ENCODE data around the gene SYPL2. TPM values are rescaled to one million over a fixed set of nuclear protein-coding genes. Genes with fewer than 3 reads are reported as not detected.

SYPL2 gene
- total RNA-seq, 1 donor = not detected

DNA sequence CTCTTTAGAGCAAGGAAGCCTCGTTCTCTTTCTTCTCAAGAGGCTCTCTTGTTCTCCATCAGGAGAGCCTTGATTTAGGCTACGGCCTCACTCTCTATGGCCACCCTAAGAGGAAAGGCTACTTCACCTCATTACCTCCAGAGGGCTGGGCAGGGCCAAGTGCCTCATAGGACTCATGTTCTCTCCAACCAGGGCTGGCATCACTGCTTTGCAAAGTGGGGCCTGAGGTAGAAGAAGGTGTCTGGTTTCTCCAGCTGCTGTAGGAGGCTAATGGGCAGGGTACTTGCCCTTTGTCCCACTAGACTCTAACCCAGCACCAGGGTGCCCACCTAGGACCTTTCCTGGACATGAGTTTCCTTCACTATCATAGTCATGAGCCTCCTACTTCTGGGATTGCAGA, 15.3 kb downstream of the SYPL2 start:
- Histone ChIP-seq H3K9me3 (ENCODE audit: low read depth, low read length) (no peaks in the 10 kb centered on the region), H3K27me3 (ENCODE audit: insufficient read depth, low read length) (peaks cover 19% of the 10 kb centered on the region), H3K4me3 (ENCODE audit: low read length) (no peak overlapping the region), H3K4me1 (ENCODE audit: insufficient read depth, low read length) (peaks cover 28% of the 10 kb centered on the region)

DNA sequence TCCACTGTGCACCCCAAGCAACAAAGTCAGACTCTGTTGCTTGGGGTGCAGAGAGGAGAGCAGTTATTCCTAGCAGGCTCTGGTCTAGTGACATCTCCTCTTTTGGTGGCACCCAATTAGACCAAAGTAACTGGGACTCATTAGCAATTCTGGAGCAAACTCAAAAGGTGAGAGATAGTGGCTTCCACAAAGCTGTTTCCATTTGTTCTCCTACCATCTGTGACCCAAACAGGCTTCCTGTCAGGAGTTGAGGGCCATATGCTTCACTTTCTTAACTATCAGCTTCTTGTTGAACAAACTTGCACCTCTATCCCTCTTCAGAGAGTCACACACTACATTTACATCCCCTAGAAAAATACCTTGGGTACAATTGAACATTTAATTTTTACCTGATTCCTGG, 15.9 kb downstream of the SYPL2 start:
- peaks cover 15% of the 10 kb centered on the region for H3K27me3 ChIP-seq (ENCODE audit: insufficient read depth, low read length)
- H3K9me3 ChIP-seq (ENCODE audit: low read depth, low read length) = no peaks in the 10 kb centered on the region
- H3K4me1 ChIP-seq (ENCODE audit: insufficient read depth, low read length) = peaks cover 28% of the 10 kb centered on the region
- H3K4me3 ChIP-seq (ENCODE audit: low read length) = no peak overlapping the region

DNA sequence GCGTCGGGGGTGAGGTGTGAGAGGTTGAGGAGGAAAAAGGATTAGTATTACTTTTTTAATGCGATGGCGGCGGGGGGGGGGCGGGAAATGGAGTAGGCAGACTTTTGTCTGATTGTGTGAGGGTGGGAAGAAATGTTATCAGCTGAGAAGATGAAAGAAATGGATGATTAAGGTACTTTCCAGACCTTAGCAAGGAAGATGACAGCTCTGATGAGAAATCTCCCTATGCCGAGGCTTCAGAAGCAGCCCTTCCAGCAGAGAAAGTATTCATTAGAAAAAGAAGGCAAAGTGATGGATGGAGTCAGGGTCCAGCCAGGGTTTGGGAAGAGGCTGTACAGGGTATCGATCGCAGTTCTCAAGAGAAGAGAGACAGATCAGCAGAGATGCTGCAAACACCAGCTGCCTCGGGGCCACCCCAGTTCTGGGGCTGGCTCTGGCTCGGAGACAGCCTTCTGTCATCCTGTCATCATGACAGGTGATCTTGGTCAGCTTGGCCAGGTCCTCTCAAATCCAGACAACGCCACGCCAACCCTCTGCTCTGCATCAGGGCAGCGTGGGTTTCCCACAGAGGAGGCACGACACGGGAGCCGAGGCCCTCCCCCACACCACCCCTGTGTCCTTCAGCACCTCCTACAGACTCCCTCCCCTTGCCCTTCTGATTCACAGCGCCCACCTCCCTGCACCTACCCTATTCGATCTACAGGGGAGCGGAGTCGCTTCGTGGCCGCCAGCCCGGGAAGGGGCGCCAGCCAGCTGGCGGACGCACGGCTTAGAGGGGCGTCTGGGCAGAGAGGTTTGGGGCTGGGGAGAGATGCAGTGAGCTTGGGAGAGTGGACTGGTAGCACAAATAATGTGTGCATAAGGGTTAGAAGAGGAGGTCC, 16.7 kb downstream of the SYPL2 start:
- Histone ChIP-seq H3K9me3 (ENCODE audit: low read depth, low read length) (no peaks in the 10 kb centered on the region), H3K4me1 (ENCODE audit: insufficient read depth, low read length) (peaks cover 23% of the 10 kb centered on the region), H3K4me3 (ENCODE audit: low read length) (peak overlapping the region; percentile 57), H3K27me3 (ENCODE audit: insufficient read depth, low read length) (peaks cover 11% of the 10 kb centered on the region)

DNA sequence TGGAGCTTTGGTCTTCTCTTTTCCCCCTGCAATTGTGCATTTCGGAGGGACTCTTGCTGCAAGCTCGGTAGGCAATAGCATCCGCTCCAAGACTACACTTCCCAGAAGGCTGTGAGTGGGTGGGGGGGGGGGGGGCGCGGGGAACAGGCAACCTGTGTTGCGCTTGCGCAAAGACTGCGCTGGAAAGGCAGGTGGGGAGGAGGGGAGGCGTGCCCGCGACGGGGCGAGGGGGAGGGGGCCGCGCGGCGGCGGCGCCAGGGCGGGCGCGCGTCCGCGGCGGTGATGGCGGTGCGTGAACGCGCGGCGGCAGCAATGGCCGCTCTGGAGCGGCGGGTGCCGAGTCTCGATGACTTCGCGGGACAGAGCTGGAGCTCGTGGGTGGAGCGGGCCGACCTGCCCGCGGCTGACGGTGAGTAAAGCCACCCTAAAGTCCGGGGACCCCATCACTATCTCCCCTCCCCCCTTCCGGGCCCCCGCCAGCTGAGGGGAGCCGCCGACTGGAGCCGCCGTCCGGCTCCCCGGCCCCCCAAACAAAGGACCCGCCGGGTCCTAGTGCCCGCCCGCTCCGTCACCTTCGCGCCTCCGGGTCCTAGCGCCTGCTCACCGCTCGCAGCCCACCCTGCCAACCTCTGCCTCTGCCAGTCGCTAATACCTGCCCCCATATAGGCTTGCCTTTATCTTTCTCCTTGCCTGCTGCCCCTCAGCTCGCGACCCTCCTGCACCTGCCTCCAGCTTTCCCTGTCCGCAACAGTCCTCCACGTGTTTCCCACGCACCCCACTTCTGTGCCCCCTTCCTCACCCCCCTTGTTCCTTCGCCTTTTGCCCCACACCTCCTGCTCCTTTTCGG, 17.5 kb downstream of the SYPL2 start, which contains the start of gene ATXN7L2:
Gene ATXN7L2, plus strand, starts transcription at position 234 of the 847 bp plus-strand sequence. Its CDS starts 49 bp downstream, at position 283.
- peaks cover 17% of the 10 kb centered on the region for H3K4me1 ChIP-seq (ENCODE audit: insufficient read depth, low read length)
- peak within 1 kb of the TSS; percentile 57 for H3K4me3 ChIP-seq (ENCODE audit: low read length)
- H3K27me3 ChIP-seq (ENCODE audit: insufficient read depth, low read length) = peaks cover 11% of the 10 kb centered on the region
- no peaks in the 10 kb centered on the region for H3K9me3 ChIP-seq (ENCODE audit: low read depth, low read length)

DNA sequence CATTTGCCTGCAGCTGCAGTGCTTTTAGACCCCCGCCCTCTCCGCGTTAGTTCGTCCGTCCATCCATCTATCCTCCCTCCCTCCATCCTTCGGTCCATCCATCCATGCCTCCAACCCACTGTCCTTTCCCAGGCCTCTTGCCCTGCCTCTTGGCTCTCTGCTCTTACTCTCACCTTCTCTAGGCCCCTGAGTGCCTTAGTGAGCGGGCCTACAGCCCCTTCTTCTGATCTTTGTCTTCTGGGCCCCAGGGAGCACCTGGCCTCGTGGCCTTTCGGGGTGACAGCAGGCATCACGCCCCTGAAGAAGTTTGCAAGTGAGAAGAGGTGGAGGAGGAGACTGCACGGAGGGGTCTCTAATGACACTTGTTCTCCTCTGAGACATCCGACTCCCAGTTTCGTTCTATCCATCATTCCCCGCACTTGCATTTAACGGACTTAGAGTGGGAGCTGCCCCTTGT, 18.2 kb downstream of the SYPL2 start:
- Histone ChIP-seq H3K27me3 (ENCODE audit: insufficient read depth, low read length) (peaks cover 11% of the 10 kb centered on the region), H3K4me3 (ENCODE audit: low read length) (peak overlapping the region; percentile 55), H3K9me3 (ENCODE audit: low read depth, low read length) (no peaks in the 10 kb centered on the region), H3K4me1 (ENCODE audit: insufficient read depth, low read length) (peaks cover 17% of the 10 kb centered on the region)

DNA sequence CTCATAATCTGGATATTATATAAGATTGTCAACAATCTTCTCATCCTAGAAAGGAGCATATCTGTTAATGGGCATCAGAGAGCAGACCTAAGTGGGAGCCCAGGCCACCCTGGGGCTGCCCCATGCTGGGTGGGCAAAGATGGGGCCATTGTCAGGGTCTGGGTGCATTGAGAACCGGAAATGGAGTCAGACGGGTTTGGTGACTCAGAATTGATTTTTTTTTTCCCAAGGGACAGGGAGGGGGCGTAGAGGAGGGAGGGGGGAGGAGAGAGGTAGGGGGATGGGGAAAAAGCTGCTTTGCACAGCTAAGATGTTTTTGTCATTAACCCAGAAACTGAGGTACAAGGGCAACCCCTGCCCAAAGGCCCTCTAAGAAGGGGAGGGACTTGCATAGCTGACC, 18.7 kb downstream of the SYPL2 start:
- H3K4me1 ChIP-seq (ENCODE audit: insufficient read depth, low read length) = peaks cover 17% of the 10 kb centered on the region
- H3K27me3 ChIP-seq (ENCODE audit: insufficient read depth, low read length) = peaks cover 11% of the 10 kb centered on the region
- H3K9me3 ChIP-seq (ENCODE audit: low read depth, low read length) = no peaks in the 10 kb centered on the region
- H3K4me3 ChIP-seq (ENCODE audit: low read length) = no peak overlapping the region

DNA sequence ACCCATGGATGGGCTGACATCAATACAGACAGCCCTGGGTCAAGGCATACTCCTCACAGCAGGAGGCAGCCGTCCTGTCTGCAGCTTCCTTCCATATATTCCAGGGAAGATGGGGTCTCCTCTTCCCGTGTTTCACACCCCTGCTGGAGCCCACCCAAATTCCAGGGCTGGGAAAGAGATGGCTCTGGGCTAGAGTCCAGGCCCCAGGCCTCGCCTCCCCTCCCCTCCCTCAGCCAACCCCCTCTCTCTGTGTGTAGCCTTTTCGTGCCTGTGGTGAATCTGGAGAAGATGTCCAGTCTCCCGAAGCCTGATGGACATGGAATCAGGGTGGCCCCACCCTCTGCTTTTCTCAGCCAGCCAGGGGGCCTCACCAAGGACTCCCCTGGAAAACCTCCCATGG, 20.9 kb downstream of the SYPL2 start:
- Histone ChIP-seq H3K9me3 (ENCODE audit: low read depth, low read length) (no peaks in the 10 kb centered on the region), H3K4me1 (ENCODE audit: insufficient read depth, low read length) (peaks cover 17% of the 10 kb centered on the region), H3K4me3 (ENCODE audit: low read length) (no peak overlapping the region), H3K27me3 (ENCODE audit: insufficient read depth, low read length) (peaks cover under 1% of the 10 kb centered on the region)

DNA sequence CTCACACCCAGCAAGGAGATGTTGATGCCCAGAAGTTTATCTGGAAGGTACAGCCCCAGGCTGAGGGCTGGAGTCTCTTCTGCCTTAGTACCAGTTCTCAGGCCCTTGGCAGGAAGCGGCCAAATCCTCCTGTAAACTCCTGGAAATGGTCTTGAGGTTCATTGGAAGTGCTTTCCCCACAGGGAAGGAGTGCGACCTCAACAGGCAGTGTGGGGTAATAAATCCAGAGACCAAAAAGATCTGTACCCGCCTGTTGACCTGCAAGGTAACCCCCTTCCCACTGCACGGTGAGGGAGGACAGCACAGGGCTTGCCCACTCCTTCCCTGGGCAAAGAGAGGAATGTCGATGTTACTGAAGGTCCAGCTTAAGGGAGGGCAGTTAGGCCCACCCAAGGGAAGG, 21.9 kb downstream of the SYPL2 start:
- H3K4me1 ChIP-seq (ENCODE audit: insufficient read depth, low read length) = peaks cover 13% of the 10 kb centered on the region
- H3K9me3 ChIP-seq (ENCODE audit: low read depth, low read length) = no peaks in the 10 kb centered on the region
- no peaks in the 10 kb centered on the region for H3K27me3 ChIP-seq (ENCODE audit: insufficient read depth, low read length)
- no peak overlapping the region for H3K4me3 ChIP-seq (ENCODE audit: low read length)

DNA sequence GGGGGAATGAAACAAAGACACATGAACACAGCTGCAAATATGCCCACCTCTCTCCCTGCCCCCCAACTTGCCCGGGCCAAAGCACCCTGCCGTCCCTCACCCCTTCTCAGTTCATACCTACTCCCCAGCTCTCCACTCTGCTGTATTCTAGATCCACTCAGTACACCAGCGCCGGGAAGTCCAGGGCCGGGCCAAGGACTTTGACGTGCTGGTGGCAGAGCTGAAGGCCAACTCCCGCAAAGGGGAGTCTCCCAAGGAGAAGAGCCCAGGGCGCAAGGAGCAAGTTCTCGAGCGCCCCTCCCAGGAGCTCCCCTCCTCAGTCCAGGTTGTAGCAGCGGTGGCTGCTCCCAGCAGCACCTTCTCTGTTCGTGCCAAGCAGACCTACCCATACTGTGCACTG, 22.4 kb downstream of the SYPL2 start:
- Histone ChIP-seq H3K9me3 (ENCODE audit: low read depth, low read length) (no peaks in the 10 kb centered on the region), H3K27me3 (ENCODE audit: insufficient read depth, low read length) (no peaks in the 10 kb centered on the region), H3K4me1 (ENCODE audit: insufficient read depth, low read length) (peaks cover 15% of the 10 kb centered on the region), H3K4me3 (ENCODE audit: low read length) (no peak overlapping the region)

DNA sequence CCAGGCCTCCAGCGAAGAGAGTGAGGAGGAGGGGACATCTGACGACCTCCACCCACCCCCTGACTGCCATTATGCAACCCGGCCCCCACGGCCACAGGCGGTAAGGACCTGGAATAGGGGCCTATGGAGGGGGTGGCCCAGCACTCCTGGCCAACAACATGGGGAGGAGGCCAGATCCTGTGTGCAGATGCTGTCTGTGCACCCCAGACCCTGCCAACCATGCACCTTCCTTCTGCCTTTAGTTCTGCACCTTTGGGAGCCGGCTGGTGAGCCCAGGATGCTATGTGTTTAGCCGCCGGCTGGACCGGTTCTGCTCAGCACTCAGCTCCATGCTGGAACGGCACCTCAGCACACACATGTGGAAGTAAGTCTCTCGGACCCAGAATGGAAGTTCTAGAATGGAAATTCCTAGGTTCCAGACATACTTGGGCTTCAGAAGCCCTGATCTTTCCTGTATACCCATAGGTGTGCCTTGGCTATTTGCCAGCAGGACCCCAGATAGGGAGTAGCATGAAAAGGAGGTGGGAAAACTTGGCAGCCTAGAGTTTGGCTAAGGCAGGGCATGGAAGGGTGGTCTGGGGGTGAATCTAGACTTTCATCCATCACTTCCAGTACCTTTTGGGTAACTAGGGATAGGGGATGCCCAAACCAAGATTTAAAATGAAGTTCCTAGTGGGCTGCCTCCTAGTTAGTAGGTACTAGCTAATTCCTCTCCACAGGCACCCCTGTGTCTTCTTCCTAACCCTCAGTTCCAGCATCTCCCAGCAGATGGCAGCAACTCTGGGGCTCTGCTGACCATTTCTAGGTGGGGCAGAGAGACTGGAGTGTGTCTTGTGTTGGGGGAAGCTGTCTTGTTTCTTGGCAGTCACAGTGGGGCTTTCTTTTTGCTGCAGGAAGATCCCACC, 23.9 kb downstream of the SYPL2 start:
- Histone ChIP-seq H3K27me3 (ENCODE audit: insufficient read depth, low read length) (no peaks in the 10 kb centered on the region), H3K9me3 (ENCODE audit: low read depth, low read length) (no peaks in the 10 kb centered on the region), H3K4me3 (ENCODE audit: low read length) (no peak overlapping the region), H3K4me1 (ENCODE audit: insufficient read depth, low read length) (peaks cover 17% of the 10 kb centered on the region)

DNA sequence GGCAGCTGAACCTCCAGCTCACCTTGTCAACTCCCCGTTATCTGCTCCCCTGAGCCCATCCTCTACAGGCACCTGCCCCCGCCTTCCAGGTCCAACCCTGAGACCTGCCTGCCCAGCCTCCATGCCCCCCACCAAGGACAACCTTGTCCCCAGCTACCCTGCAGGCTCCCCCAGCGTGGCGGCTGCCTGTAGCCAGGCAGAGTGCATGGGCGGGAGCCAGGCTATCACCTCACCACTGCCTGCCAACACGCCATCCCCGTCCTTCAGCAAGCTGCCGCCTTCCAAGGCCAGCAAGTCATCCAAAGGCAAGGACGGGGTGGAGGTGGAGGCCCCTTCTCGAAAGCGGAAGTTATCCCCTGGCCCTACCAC, 24.6 kb downstream of the SYPL2 start:
- no peaks in the 10 kb centered on the region for H3K27me3 ChIP-seq (ENCODE audit: insufficient read depth, low read length)
- H3K4me1 ChIP-seq (ENCODE audit: insufficient read depth, low read length) = peaks cover 23% of the 10 kb centered on the region
- no peak overlapping the region for H3K4me3 ChIP-seq (ENCODE audit: low read length)
- H3K9me3 ChIP-seq (ENCODE audit: low read depth, low read length) = no peaks in the 10 kb centered on the region

DNA sequence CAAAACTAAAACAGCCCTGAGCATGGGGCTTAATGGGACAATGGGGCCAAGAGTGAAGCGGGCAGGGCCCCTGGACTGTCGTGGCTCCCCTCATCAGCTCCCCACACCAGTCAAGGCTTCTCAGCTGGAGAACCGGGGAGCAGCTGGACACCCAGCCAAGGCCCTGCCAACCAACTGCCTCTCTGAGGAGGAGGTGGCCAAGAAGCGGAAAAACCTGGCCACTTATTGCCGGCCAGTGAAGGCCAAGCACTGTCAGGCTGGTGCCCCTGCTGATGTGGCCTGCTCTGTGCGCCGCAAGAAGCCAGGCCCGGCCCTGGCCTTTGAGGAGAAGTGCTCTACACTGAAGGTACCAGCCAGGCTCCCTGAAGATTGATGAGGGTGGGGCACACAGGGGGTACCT, 25.0 kb downstream of the SYPL2 start:
- Histone ChIP-seq H3K9me3 (ENCODE audit: low read depth, low read length) (no peaks in the 10 kb centered on the region), H3K4me3 (ENCODE audit: low read length) (no peak overlapping the region), H3K27me3 (ENCODE audit: insufficient read depth, low read length) (no peaks in the 10 kb centered on the region), H3K4me1 (ENCODE audit: insufficient read depth, low read length) (peaks cover 28% of the 10 kb centered on the region)

DNA sequence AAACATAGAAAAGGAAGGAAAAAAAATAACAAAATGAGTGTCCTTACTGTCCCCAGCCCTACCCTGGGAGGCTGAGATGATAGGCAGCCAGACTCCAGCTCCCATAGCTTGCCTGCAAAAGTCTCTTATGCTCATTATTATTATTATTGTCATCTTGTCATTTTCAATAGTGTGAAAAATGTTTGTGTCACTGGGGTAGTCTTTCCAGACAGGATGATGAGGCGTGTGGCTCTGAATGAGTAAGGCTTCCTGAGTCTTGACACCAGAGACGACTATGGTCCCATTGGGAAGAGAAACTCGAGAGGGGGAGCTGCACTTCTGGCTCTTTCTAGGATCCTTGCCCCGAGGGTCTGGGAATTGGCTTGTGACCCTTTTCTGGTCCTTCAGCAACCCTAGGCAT, 26.4 kb downstream of the SYPL2 start:
- Histone ChIP-seq H3K4me3 (ENCODE audit: low read length) (no peak overlapping the region), H3K4me1 (ENCODE audit: insufficient read depth, low read length) (peaks cover 41% of the 10 kb centered on the region), H3K27me3 (ENCODE audit: insufficient read depth, low read length) (no peaks in the 10 kb centered on the region), H3K9me3 (ENCODE audit: low read depth, low read length) (no peaks in the 10 kb centered on the region)

DNA sequence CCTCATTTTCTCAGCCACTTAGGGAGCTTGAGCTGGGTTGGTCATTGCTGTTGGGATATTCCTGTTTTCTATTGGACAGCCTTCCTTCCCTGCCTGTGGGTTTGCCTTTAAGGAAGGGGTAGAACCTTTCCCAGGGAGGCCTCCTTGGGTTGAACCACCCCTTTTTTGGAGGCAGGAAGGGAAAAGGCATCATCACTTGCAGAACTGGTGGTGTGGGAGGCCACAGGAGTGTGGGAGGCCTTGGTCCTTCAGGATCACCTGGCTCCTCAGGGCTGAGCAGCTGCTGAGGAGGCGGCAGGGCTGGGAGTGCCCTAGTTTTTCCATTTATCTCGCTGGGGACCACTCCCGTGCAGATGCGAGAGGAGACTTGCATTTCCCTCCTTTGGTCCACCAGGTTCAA, 26.9 kb downstream of the SYPL2 start:
- Histone ChIP-seq H3K4me1 (ENCODE audit: insufficient read depth, low read length) (peaks cover 46% of the 10 kb centered on the region), H3K27me3 (ENCODE audit: insufficient read depth, low read length) (no peaks in the 10 kb centered on the region), H3K9me3 (ENCODE audit: low read depth, low read length) (no peaks in the 10 kb centered on the region), H3K4me3 (ENCODE audit: low read length) (no peak overlapping the region)
